HG03457 (cell line): ENCODE data around the gene MROH8.

Source experiments
- ATAC-seq: cut with Tn5 transposase; IDR thresholded peaks from one replicate; pipeline ENCODE4 v1.9.1; 2021; ENCODE audit warnings: moderate number of reproducible peaks; ENCODE audit not compliant: unreplicated experiment

Gene MROH8

DNA sequence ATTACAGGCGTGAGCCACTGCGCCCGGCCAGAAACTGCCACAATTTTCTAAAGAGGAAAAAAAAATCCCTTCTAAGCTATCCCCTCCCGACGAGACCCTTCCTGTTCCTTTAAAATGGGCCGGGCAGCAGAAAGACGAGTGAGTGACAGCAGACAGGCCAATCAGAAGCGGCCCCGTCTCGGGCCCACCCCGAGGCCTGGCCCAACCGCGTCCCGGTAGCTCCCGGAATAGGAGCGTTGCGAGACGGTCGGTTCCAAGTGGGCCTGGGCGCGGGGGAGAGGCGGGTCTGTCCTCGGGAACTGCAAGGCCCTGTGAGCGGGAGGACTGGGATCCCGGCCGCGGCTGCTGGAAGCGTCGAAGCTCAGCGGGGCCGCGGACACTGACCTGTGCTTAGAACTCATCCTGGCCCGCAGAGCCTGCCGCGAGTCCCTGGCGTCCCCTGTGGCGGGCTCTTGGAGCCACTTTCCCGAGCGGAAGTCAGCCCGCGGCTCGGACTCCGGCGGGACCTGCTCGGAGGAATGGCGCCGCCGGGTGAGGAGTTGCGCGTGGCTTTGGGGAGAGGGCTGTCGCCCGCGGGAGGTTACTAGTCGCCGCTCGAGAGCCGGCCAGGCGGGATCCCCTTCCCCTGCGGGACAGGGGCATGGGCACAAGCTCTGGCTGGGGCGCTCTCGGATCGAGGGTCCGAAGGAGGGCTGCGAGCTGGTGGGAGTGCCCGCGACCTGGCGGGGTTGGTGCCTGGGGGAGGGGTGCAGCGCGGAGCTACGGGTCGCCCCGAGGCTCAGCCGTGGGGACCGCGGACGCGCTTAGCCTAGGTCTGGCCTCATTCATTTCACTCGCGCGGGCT, at the start of gene MROH8, which contains the start of gene RPN2:
MROH8 (minus strand) TSS at position 710 of the 844 bp plus-strand sequence.
RPN2 (plus strand) TSS at position 492 of the 844 bp plus-strand sequence; CDS start at position 519, 27 bp downstream.
- peak; percentile 80 for ATAC-seq

DNA sequence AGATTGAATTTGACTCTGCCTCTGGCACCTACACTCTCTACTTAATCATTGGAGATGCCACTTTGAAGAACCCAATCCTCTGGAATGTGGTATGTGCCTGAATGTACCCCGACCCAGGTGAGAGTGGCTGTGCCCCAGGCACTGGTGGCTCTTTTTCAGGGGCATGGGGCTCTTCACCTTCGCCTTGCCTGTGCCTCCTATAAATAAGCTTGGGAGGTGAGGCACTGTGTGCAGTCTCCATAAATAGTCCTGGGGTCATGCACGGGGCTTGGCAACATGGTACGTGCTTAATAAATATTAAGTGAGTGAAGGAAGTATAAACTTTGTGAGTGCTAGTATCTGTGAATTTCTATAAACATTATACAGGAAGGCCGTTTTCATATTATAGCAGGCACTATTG, 49.3 kb upstream of the MROH8 start:
- no peak for ATAC-seq

DNA sequence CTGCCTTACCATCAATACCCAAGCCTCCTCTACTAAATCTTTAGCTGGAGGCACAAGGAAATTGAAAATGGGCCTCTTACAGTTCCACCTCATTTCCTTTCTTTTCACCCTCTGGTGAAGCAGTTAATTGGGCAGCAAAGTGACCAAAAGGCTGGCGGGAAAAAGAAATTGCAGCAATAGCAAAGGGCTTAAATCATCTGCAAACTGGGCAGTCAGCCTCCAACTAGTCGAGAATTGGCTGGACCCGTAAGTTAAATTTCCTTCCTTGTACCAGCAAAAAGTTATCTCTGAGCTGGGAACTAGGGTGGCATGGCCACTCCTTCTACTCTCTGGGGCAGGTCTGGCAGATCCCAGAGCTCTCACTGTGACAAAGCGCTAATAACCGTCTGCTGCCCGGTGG, 48.7 kb upstream of the MROH8 start:
- no peak for ATAC-seq

GRCh38 chr20:37226889-37227288, 47.5 kb upstream of the MROH8 start:
- ATAC-seq: no peak

DNA sequence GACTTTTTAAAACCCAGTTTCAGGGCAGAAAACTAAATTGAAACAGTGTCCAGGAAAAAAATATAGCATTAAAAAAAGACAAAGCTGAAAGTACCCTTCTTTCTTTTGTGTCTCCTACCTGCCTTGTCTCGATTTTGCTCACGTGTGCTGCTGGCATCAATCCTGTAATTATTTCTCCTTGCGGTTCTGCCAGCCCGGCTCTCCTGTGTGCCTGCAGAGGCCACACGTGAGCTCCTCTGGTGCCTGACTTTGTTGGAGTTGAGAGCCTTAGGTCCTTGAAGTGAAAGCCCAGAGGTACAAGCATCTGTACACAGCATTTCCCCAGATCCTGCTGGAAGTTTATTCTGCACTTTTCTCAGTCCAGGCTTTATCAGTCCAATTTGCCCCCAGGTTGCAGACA, 45.8 kb upstream of the MROH8 start:
- ATAC-seq: no peak

- no peak for ATAC-seq
Observed at GRCh38 chr20:37223053-37223452, 43.7 kb upstream of the MROH8 start.

DNA sequence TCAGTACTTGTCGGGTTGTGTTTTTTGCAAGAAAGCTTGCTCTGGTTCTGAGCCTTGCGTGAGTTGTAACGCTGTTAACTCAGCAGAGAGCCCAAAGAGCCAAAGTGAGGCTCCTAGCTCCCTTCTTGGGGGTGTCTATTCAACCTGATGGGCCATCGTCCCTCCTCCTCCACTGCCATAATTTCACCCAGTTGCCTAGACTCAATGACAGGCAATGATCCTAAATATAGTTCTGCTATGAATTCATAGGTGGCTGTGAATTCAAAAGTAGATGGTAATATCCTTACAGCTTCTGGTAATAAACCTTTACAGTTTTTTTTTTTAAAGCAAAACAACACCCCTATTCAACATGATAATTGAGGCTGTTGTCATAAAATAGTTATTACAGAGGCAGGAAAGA, 42.7 kb upstream of the MROH8 start:
- ATAC-seq: no peak

- ATAC-seq: no peak
Observed at GRCh38 chr20:37220731-37221130, 41.4 kb upstream of the MROH8 start.

DNA sequence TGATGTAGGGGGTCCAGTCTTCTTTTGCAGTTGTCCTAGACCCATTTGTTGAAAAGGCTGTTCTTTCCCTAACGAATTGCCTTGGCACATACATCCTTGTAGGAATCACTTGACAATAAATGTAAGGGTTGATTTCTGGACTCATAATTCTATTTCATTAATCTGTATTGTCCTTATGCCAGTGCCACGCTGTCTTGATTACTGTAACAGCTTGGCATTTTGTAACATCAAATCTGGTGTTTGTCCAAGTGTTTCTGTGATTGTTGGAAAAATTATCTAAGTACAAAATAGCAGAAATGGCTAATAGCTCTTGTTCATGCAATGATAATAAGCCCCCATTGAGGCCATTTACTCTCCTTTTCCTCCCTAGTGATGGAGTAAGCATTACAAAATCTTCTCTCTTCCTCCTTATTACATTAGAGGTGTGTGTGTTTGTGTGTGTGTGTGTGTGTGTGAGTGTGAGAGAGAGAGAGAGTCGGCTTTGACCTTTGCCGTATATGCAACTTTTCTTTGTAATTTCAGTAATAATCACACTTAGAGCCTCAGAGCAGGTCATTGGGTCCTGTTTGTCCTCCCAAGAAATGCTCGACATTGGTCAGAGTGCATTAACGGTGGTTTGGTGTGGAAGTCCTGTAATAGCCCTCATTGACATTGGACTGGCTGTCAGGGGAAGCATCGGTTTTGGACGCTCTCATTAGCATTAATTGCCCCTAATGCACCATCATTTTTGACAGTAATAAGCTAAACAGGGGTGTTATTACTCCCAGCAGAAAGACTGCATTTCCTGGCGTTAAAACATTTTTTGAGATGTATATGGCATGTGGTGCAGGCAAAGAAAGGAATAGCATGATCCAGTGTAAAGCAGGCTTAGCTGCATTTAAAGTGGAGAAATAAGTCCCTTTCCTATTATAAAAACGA, 40.7 kb upstream of the MROH8 start:
- ATAC-seq: no peak

DNA sequence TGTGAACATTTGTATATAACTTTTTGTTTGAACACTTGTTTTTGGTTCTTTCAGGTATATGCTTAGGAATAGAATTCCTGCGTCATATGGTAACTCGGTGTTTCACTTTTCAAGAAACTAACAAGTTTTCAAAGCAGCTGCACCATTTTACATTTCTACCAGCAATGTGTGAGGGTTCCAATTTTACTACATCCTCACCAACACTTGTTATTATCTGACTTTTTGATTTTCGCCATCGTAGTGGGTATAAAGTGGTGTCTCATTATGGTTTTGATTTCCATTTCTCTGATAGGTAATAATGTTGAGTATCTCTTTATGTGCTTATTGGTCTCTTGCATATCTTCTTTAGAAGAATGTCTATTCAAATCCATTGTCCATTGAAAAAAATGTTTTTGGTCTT, 39.6 kb upstream of the MROH8 start:
- no peak for ATAC-seq

DNA sequence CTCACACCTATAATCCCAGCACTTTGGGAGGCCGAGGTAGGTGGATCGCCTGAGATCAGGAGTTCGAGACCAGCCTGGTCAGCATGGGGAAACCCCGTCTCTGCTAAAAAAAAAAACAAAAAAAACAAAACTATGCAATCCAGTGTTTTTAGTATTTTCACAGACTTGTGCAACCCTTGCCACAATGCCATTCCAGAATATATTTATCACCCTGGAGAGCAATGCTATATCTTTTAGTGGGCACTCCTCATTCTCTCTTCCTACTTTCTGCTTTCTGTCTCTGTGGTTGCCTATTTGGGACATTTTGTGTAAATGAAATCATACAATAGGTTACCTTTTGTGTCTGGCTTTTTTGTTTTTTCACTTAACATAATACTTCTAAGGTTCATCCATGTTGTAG, 39.1 kb upstream of the MROH8 start:
- ATAC-seq: no peak

- ATAC-seq: no peak
Observed at GRCh38 chr20:37209661-37210314, 30.4 kb upstream of the MROH8 start.

- ATAC-seq: no peak
Observed at GRCh38 chr20:37209193-37209592, 29.8 kb upstream of the MROH8 start.

DNA sequence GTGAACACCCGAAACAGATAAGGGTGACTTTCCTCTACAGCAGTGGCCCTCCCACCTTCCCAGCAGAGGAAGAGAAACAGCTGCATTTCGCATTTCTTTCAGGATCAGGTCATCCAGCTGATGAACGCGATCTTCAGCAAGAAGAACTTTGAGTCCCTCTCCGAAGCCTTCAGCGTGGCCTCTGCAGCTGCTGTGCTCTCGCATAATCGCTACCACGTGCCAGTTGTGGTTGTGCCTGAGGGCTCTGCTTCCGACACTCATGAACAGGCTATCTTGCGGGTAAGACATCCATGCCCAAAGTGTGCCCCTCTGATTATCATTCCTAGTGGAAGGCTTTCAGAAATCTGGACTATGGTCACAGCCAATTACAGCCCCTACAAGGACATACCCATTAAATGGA, 27.8 kb upstream of the MROH8 start:
- ATAC-seq: no peak

GRCh38 chr20:37205794-37206193, 26.4 kb upstream of the MROH8 start:
- no peak for ATAC-seq

DNA sequence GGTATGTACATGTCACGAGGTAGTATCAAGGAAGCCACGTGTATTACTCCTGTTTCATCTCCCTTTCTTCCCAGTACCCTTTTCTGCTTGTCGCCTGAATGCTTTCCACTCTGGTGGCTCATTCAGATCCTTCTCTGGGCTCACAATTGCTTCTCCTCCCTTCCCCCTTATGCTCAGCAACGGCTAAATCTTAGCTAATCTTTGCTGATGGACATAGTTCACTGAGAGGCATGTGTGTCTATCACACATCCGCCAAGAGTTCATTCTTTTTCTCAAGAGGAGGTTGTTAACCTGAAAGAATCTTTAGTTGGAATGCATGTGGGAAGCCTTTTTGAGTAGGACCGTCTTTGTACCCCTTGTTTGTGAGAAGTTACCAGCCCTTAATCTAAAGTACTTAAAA, 25.8 kb upstream of the MROH8 start:
- no peak for ATAC-seq

GRCh38 chr20:37204056-37204455, 24.7 kb upstream of the MROH8 start:
- no peak for ATAC-seq

GRCh38 chr20:37202267-37202943, 23.1 kb upstream of the MROH8 start:
- no peak for ATAC-seq

- no peak for ATAC-seq
Observed at GRCh38 chr20:37201827-37202162, 22.4 kb upstream of the MROH8 start.

GRCh38 chr20:37200926-37201826, 21.8 kb upstream of the MROH8 start:
- no peak for ATAC-seq
